Small intestine (tissue), 7 donors: ENCODE results near the gene PTPRH. TPM values are rescaled to one million over a fixed set of nuclear protein-coding genes. Genes with fewer than 3 reads are reported as not detected.
A peak's percentile ranks its signal among the peaks of the same experiment; 100 is the strongest.

Experiments
- DNase-seq, 2 donors: peaks; one replicate each; pipeline versions ENCODE4 v3.0.0 to v3.0.0-alpha.2; 2013
- FAIRE-seq: peaks from 2 replicates; lab custom pipeline; 2012; peaks lifted over from hg19 to GRCh38; lab: Jason Lieb, UNC
- H3K27ac ChIP-seq, 3 donors: one replicate each; pipeline ENCODE4 v1.5.1; 2013; ENCODE audit warnings: low read length in 2 of 3, mild to moderate bottlenecking in 2 of 3, control low read depth in 1 of 3, inconsistent platforms in 1 of 3, low read depth in 1 of 3, moderate library complexity in 1 of 3
- H3K27me3 ChIP-seq, 3 donors: one replicate each; pipeline ENCODE4 v1.6.1; 2013; ENCODE audit warnings: low read length in 3 of 3, inconsistent platforms in 1 of 3; ENCODE audit not compliant: control insufficient read depth in 3 of 3, insufficient read depth in 3 of 3
- H3K36me3 ChIP-seq, 3 donors: one replicate each; pipeline ENCODE4 v1.6.1; 2013; ENCODE audit warnings: low read length in 3 of 3, inconsistent platforms in 1 of 3, low read depth in 1 of 3, mild to moderate bottlenecking in 1 of 3, moderate library complexity in 1 of 3; ENCODE audit not compliant: control insufficient read depth in 3 of 3, insufficient read depth in 2 of 3
- H3K4me1 ChIP-seq, 3 donors: one replicate each; pipeline ENCODE4 v1.6.1; 2013; ENCODE audit warnings: low read length in 2 of 3, inconsistent platforms in 1 of 3, low read depth in 1 of 3, mild to moderate bottlenecking in 1 of 3, moderate library complexity in 1 of 3; ENCODE audit not compliant: control insufficient read depth in 3 of 3, insufficient read depth in 2 of 3
- H3K4me3 ChIP-seq, 3 donors: one replicate each; pipeline ENCODE4 v1.5.1; 2013; ENCODE audit warnings: low read length in 3 of 3, control low read depth in 1 of 3, inconsistent platforms in 1 of 3, low read depth in 1 of 3, mild to moderate bottlenecking in 1 of 3, moderate library complexity in 1 of 3
- H3K9me3 ChIP-seq, 2 donors: one replicate each; pipeline ENCODE4 v1.6.1; 2013; ENCODE audit warnings: low read depth in 1 of 2, low read length in 1 of 2; ENCODE audit not compliant: control insufficient read depth in 2 of 2, insufficient read depth in 1 of 2
- WGBS, 3 donors: extraction: QIAGEN DNeasy Blood & Tissue Kit; methylation state at CpG; one replicate each; pipeline ENCODE4 v1.1.7; 2013; 5-methylcytosine and 5-hydroxymethylcytosine counted together
- polyA plus RNA-seq, 4 donors: library from polyadenylated mRNA; stranded (reverse) in 3 of 4; unstranded in 1 of 4; fragments of 200-250 nt in 3 of 4; fragments of 120-200 nt in 1 of 4; gene quantifications; one replicate each; pipeline versions ENCODE4 v1.2.1 to v1.2.3, GENCODE V29; 2013
- donor health status: healthy with polysubstance abuse.
- donor health status: control.
- donor health status: control.
- donor health status: Bipolar disorder and iron deficiency.
- donor health status: healthy.

Gene PTPRH
- polyA plus RNA-seq, 4 donors = 33.4 to 158 (median 89.7) TPM

DNA sequence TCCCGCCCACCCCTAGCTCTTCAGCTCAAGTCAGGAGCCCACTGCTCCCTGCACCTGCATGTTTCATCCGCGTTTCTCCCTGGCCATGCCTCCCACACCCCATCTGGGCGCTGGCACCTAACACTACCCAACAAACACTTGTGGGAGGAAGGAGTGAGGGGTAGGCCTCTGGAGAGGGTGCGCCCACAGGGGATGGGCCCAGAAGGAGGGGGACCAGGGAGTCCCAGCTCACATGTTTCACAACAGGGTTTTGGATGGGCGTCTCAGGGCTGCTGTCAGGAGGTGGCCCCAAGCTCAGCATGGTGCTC, 31.4 kb upstream of the PTPRH start:
- WGBS, 3 donors = 85 to 96% (median 92%) methylated on average over 6 of the region's 6 CpGs
- Histone ChIP-seq H3K9me3 (no peaks in the 10 kb centered on the region), H3K4me3 (no peak overlapping the region), H3K27me3 (no peaks in the 10 kb centered on the region), H3K36me3 (peaks cover 27 to 94% (median 67%) of the 10 kb centered on the region in 3 donors), H3K27ac (no peak overlapping the region), H3K4me1 (no peaks in the 10 kb centered on the region)
- DNase-seq (no peak), FAIRE-seq (no peak)

DNA sequence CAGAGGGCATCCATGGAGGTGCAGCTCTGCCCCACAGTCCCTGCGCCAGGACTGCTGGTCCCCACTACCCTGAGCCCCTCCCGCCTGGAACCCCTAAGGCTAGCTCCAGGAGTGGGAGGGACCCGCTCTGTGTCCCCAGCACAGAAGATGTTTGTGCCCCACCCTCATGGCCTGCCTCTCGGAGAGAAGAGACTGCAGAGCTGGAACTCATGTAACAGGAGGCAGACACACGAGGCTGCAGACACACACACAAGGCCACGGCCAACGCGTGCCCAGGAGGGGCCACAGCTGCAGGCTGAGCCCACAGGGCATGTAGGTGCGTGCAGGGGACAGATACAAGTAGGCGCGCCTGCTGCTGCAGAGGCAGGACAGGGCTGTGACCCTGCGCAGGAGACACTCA, 29.7 kb upstream of the PTPRH start:
- no peak for FAIRE-seq
- 93 to 96% (median 95%) methylated on average over 12 of the region's 12 CpGs for WGBS, 3 donors

DNA sequence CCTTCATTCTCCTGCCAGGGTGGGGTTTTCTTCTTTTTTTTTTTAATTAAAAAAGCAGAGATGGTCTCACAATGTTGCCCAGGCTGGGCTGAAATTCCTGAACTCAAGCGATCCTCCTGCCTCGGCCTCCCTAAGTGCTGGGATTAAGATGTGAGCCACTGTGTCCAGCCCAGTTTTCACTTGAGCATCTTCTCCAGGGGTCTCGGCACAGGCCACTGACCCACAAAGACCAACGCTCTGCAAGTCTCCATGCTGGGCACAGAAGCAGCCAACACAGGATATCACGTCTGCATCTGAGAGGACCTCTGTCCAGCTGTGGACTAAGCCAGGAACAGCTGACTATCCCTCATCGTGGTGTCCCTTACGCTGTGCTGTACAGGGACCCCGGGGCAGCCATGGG, 28.7 kb upstream of the PTPRH start:
- Histone ChIP-seq H3K4me1 (no peaks in the 10 kb centered on the region), H3K36me3 (peaks cover 21 to 73% (median 65%) of the 10 kb centered on the region in 3 donors), H3K27ac (no peak overlapping the region), H3K4me3 (no peak overlapping the region), H3K27me3 (no peaks in the 10 kb centered on the region), H3K9me3 (no peaks in the 10 kb centered on the region)
- no peak for DNase-seq
- 93 to 97% (median 94%) methylated on average over 8 of the region's 8 CpGs for WGBS, 3 donors
- FAIRE-seq = no peak

More for the DNA sequence above, 29.7 kb upstream of the PTPRH start:
- Histone ChIP-seq H3K4me3 (no peak overlapping the region), H3K27ac (no peak overlapping the region), H3K27me3 (no peaks in the 10 kb centered on the region), H3K9me3 (no peaks in the 10 kb centered on the region), H3K36me3 (peaks cover 23 to 83% (median 66%) of the 10 kb centered on the region in 3 donors), H3K4me1 (no peaks in the 10 kb centered on the region)
- DNase-seq = no peak

DNA sequence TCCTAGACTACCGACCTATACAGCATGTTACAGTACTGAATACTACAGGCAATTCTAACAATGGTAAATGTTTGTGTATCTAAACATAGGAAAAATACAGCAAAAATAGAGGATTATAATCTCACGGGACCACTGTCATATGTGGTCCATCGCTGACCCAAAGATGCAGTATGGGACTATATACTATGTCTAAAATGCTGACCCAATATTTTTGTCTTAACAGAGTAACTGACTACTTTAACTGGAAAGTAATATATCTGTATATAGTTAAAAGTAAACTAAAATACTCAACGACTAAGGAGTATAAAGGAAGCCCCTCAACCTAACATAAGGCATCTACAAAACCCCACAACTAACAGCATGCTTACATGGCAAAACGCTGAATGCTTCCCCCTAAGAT, 23.7 kb upstream of the PTPRH start:
- Histone ChIP-seq H3K4me3 (no peak overlapping the region), H3K9me3 (no peaks in the 10 kb centered on the region), H3K36me3 (peaks cover 23 to 75% (median 44%) of the 10 kb centered on the region in 3 donors), H3K27ac (no peak overlapping the region), H3K4me1 (peaks cover 0 to 37% (median 12%) of the 10 kb centered on the region in 3 donors), H3K27me3 (no peaks in the 10 kb centered on the region)
- WGBS, 3 donors = 85 to 90% (median 86%) methylated on average over 5 of the region's 5 CpGs
- no peak for DNase-seq
- FAIRE-seq = no peak

GRCh38 chr19:55232286-55232602, 22.9 kb upstream of the PTPRH start:
- H3K4me1 ChIP-seq = peaks cover 0 to 43% (median 12%) of the 10 kb centered on the region in 3 donors
- H3K27ac ChIP-seq = peak overlapping the region in 1 of 3 donors; percentile 27
- no peaks in the 10 kb centered on the region for H3K27me3 ChIP-seq
- no peaks in the 10 kb centered on the region for H3K9me3 ChIP-seq
- DNase-seq (no peak), FAIRE-seq (no peak)
- peaks cover 20 to 75% (median 41%) of the 10 kb centered on the region in 3 donors for H3K36me3 ChIP-seq
- no peak overlapping the region for H3K4me3 ChIP-seq
- 81 to 92% (median 92%) methylated on average over 12 of the region's 12 CpGs for WGBS, 3 donors

- Histone ChIP-seq H3K4me3 (no peak overlapping the region), H3K36me3 (peaks cover 26 to 75% (median 38%) of the 10 kb centered on the region in 3 donors), H3K9me3 (no peaks in the 10 kb centered on the region), H3K27ac (peak overlapping the region in 1 of 3 donors; percentile 66), H3K27me3 (no peaks in the 10 kb centered on the region), H3K4me1 (peaks cover 0 to 49% (median 12%) of the 10 kb centered on the region in 3 donors)
- WGBS, 3 donors = 91 to 93% (median 93%) methylated on average over 26 to 30 of the region's 30 CpGs
- peak in 1 of 2 donors; percentile 49 for DNase-seq
- no peak for FAIRE-seq
Measured at GRCh38 chr19:55231391-55232285, 22.3 kb upstream of the PTPRH start.

DNA sequence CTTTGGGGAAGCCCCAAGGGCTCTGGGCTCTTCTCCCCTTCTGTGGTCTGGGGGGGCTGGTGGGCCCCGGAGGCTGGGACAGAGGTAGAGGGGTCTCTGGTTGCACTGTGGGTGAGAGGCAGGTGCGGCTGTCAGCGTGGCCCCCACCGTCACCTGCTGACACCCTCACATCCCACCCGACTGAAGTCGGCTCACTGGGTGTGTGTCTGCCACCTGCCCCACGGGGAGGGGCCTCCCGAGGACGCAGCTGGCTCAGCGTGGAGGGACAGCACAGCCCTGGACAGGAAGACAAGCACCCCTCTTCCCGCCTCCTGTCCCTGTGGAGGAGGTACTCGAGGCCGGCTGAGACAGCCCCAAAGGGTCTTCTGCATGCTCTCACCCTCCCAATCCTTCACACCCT, 21.5 kb upstream of the PTPRH start:
- FAIRE-seq = no peak
- no peak for DNase-seq
- Histone ChIP-seq H3K27me3 (no peaks in the 10 kb centered on the region), H3K4me3 (no peak overlapping the region), H3K36me3 (peaks cover 27 to 75% (median 33%) of the 10 kb centered on the region in 3 donors), H3K9me3 (no peaks in the 10 kb centered on the region), H3K27ac (peak overlapping the region in 1 of 3 donors; percentile 66), H3K4me1 (peaks cover 0 to 57% (median 12%) of the 10 kb centered on the region in 3 donors)
- 75 to 81% (median 77%) methylated on average over 12 to 13 of the region's 13 CpGs for whole genome bisulfite sequencing, 3 donors

DNA sequence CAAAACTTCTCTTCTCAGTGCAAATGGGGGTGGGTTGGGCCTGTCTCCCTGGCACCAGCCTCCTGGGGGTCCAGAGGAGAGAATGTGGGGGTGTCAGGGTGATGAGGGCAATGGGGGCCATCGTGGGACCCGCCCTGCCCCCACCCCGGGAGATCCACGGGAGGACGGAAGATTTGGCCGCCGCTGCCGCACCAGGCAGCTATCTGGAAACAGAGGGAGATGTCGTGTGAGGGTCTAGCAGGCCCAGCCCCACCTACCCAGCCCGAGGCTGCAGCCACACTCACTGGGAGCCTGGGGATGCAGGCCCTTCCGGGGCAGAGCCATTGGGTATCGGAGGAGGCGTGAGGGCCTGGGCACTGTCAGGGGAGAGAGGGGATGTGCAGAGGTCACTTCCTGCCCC, 21.0 kb upstream of the PTPRH start:
- no peak overlapping the region for H3K4me3 ChIP-seq
- 74 to 81% (median 80%) methylated on average over 12 to 13 of the region's 13 CpGs for WGBS, 3 donors
- DNase-seq (no peak), FAIRE-seq (no peak)
- no peaks in the 10 kb centered on the region for H3K27me3 ChIP-seq
- no peaks in the 10 kb centered on the region for H3K9me3 ChIP-seq
- peak overlapping the region in 2 of 3 donors; percentile 87 to 89 for H3K27ac ChIP-seq
- peaks cover 0 to 62% (median 12%) of the 10 kb centered on the region in 3 donors for H3K4me1 ChIP-seq
- H3K36me3 ChIP-seq = peaks cover 27 to 78% (median 33%) of the 10 kb centered on the region in 3 donors
